Measurements from ENCODE around the gene HS3ST6.
"Not testable (repeated sequence)": the region's sequence is repeated elsewhere in the genome, so short reads cannot be mapped to it uniquely, and the experiment has no call there.

HS3ST6 gene

DNA sequence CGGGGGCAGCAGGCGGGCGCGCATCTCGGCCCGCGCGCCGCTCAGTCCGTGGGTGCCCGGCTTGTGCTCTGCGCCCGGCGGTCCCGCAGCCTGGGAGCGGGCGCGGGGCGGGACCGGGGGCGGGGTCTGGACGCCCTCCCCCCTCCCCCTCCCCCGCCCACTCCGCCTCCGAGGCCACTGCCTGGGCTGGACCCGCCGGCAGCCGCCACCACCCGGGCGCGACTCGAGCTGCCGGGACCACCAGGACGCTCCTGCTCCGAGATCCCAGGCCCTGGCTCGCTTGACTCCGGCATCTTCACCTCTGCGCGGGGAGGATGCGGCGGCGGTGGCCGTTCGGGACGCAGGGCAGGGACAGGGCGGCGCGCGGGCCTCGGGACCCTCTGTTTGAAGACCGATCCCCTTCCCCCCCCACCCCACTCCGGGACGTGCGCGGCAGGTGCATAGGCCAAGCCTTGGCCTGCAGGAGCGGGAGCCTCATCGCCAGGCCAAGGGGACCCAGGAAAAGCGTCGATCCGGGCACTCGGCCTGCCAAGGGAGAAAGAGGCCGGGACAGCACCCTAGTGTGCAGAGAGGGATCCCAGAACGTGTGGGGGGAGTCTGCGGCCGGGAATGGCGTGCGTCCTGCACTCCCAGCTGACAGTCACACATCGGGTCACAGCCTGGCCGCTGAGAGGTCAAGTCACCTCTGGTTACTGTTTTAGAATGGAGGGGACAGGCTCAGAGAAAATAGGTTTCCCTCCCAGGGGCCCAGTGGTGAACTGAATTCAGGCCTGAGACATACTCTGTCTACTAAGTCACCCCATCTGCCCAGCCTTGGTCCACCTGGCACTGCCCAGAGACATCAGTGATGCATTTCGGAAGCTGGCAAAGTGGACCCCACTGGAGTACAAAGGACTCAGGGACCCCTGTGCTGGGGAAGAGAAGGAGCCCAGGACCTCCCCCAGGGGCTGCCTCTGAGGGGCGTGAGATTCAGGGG lies at the start of gene HS3ST6:
HS3ST6 (minus strand) TSS at position 65 of the 976 bp plus-strand sequence. CDS start 92 bp downstream, outside the sequence.
- no peak for DNase-seq

GRCh38 chr16:1966460-1966859 lies 48.2 kb upstream of the HS3ST6 start, which contains the start of gene RNF151:
Gene RNF151, plus strand, starts transcription at chr16:1966856. Its CDS starts 26 bp downstream, at chr16:1966882.
- DNase-seq = no peak

DNA sequence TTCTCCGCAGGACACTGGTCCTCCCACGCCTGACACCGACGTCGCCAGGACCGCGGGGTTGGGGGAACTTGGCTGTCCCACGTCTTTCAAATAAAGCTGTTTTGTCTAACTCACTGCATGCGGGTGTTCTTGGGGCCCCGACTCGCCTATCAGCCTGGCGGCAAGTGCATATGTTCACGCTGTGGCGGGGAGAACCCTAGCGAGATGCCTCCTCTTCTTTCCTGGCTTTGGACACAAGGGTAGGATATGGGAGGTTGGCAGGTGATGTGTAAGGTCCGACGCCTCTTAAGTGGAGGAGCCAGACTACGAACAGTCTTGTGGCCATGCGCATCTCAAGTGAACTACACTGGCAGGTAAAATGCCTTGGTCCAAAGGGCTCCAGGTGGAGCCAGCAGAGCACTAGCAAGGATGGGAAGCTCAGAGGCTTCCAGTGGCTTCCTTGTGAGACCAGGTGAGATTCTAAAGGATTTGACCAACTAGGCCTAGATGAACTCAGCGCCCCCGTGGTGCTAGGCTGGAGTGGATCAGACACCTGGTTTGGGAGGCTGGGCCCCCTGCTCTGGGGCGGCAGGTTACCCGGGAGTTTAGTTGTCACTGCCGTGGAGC lies 47.3 kb upstream of the HS3ST6 start:
- DNase-seq = peak; percentile 22

GRCh38 chr16:1964506-1965395 lies 46.5 kb upstream of the HS3ST6 start, which contains the start of gene RPS2:
Gene RPS2, minus strand, starts transcription at chr16:1964826. Its CDS starts 201 bp downstream, at chr16:1964625.
- peak; percentile 99 for DNase-seq

DNA sequence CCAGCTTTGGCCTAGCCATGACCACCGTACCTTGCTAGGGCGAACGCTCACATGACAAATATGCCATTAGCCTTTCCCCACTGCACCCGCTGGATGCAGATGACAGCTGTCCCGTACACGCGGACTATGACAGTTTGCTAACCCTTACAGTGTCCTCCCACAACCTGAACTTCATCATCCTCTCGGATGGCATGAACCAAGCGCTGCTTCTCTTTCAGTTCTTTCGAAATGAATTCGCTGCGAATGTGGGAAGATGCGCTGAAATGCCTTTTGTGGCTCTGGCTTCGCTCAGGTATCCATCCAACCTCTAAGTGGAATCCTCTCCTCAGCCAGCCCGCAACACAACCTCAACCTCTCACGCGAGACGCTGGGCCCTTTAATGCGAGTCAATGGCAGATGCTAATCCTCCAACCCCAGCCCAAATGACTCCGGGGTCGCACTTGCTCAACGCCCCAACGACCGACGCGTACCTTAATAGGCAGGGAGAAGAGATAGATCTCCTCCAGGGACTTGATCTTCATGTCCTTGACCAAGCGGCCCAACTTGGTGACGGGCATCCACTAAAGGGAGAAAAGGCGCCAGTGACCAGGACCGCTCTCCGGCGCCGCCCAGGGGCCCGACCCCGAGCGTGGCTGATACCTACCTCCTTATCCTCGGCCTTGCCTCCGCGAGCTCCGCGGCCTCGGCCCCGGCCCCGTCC lies 45.7 kb upstream of the HS3ST6 start:
- peak; percentile 44 for DNase-seq

DNA sequence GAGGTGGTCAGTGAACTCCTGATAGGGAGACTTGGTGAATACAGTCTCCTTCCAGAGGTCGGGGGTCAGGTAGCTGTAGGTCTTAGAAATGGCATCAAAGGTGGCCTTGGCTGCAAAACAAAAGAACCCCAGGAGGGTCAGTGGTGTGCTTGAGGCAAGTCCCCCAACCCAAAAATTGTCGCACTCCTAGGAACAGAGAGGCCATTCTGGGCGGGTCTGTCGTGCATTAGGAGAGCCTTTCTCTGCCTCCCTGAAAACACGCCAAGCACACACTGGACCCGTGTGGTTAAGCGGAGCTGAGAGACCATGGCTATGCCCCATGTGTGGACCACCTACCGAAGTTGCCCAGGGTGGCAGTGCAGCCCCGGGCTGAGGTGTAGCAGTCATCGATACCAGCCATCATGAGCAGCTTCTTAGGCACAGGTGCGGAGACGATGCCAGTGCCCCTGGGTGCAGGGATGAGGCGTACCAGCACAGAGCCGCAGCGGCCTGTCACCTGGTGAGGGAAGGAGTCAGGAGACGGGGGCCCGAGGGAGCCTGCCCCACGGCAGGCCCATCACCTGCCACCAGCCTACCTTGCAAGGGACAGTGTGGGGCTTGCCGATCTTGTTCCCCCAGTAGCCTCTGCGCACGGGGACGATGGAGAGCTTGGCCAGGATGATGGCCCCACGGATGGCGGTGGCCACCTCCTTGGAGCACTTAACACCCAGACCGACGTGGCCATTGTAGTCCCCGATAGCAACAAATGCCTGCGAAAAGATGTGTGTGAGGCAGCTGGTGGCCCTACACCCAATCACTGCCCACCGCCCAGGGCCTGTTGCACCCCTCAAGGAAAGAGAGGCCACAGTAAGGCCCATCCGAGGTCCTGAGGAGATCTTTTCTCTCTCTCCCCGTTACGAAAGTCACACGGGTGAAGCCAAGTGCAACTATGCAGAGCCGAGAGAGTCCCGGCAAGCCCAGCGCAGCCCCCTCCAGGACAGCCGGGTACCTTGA lies 44.2 kb upstream of the HS3ST6 start:
- not testable (repeated sequence) for DNase-seq

GRCh38 chr16:1961651-1962067 lies 43.4 kb upstream of the HS3ST6 start:
- peak; percentile 42 for DNase-seq

DNA sequence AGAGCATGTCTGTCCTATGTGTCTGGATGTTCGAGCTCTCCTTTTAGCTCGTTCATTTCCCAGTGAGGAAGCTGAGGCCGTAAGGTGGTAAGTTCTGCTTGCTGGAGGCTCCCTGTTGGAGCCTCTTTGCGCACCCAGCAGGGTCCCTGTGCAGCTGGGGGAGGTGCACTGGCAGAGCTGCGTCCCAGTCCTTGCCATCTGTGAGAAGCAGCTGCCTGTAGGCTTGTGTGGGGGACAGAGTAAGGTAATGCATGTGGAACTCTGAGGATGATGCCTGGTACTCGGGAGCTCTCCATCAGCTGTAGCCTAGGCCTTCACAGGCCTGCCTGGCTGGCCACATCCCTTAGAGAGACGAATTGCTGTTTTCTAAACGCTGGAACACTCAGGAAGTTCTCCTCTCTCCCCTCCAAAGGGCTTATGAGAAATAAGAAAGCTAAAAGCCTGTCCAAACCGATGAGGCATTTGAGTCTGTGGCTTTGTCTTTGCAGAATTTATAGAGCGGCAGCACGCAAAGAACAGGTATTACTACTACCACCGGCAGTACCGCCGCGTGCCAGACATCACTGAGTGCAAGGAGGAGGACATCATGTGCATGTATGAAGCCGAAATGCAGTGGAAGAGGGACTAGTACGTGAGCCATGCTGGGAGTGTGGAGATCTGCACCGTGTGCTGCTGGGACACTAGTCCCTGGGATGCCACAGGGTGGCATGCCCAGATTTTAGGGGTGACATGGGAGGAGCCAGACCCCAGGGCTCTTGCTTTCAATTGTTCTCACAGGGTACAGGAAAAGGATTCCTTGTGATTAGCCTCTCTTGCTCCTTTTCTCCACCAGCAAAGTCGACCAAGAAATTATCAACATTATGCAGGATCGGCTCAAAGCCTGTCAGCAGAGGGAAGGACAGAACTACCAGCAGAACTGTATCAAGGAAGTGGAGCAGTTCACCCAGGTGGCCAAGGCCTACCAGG lies 42.7 kb upstream of the HS3ST6 start:
- peak; percentile 68 for DNase-seq

- peak; percentile 90 for DNase-seq
Observed at GRCh38 chr16:1959269-1960039, 41.2 kb upstream of the HS3ST6 start, which contains the start of gene NDUFB10. Gene NDUFB10, plus strand, starts transcription at chr16:1959538. Its CDS starts 87 bp downstream, at chr16:1959625.

GRCh38 chr16:1958715-1959268 lies 40.6 kb upstream of the HS3ST6 start:
- DNase-seq = no peak

DNA sequence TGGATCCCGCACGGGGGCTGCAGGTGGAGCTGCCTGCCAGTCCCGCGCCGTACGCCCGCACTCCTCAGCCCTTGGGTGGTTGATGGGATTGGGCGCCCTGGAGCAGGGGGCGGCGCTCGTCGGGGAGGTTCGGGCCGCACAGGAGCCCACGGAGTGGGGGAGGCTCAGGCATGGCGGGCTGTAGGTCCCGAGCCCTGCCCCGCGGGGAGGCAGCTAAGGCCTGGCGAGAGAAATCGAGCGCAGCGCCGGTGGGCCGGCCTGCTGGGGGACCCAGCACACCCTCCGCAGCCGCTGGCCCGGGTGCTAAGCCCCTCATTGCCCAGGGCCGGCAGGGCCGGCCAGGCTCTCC lies 39.9 kb upstream of the HS3ST6 start:
- not testable (repeated sequence) for DNase-seq

DNA sequence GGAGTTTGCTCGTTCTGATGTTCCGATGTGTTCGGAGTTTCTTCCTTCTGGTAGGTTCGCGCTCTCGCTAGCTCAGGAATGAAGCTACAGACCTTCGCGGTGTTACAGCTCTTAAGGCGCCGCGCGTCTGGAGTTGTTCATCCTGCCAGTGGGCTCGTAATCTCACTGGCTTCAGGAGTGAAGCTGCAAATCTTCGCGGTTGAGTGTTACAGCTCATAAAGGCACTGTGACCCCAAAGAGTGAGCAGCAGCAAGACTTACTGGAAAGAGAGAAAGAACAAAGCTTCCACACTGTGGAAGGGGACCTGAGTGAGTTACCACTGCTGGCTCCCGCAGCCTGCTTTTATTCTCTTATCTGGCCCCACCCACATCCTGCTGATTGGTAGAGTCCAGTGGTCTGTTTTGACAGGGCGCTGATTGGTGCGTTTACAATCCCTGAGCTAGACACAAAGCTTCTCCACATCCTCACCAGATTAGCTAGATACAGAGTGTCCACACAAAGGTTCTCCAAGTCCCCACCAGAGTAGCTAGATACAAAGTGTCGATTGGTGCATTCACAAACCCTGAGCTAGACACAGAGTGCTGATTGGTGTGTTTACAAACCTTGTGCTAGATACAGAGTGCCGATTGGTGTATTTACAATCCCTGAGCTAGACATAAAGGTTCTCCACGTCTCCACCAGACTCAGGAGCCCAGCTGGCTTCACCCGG lies 39.4 kb upstream of the HS3ST6 start:
- not testable (repeated sequence) for DNase-seq

GRCh38 chr16:1953734-1954133 lies 35.5 kb upstream of the HS3ST6 start:
- DNase-seq = no peak

GRCh38 chr16:1950559-1950958 lies 32.3 kb upstream of the HS3ST6 start:
- DNase-seq = no peak

GRCh38 chr16:1950047-1950446 lies 31.8 kb upstream of the HS3ST6 start:
- no peak for DNase-seq

DNA sequence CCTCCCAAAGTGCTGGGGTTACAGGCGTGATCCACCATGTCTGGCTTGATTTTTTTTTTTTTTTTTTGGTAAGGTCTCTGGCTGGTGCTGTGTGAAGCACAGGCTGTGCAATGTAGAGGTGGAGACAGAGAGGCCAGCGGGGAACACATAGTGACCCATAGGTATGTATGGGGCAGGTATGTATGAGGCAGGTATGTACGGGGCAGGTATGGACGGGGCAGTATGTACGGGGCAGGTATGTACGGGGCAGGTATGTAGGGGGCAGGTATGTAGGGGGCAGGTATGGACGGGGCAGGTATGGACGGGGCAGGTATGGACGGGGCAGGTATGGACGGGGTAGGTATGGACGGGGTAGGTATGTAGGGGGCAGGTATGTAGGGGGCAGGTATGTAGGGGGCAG lies 31.3 kb upstream of the HS3ST6 start:
- no peak for DNase-seq

DNA sequence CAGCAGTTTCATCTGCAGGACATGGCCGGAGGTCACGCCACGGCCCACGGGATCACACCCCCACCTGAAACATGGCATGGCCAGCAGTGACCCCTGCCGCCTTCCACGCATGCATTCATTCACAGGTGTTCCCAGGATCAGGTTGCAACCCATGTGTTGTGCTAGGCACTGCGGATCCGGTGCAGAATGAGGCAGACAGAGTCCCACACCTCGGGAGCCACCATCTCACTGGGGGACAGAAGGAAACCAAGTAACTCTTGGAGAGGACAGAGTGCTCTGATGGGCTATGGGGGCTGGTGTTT lies 29.1 kb upstream of the HS3ST6 start:
- DNase-seq = no peak
